A549 (cell line): ENCODE measurements around the gene FAM110D.

Source experiments
- CBX2 ChIP-seq: fragments of 200-600 bp; sonication (generic); IDR thresholded peaks from 2 replicates; pipeline ENCODE4 v1.6.1; 2016; ENCODE audit warnings: low read depth, mild to moderate bottlenecking, borderline replicate concordance
- CHD4 ChIP-seq: fragments of 200-600 bp; sonication (generic); IDR thresholded peaks from 2 replicates; pipeline ENCODE4 v1.6.1; 2016; ENCODE audit warnings: antibody characterized with exemption, mild to moderate bottlenecking, borderline replicate concordance
- CTCF ChIP-seq: fragments of >200 bp; sonication (Bioruptor Twin); formaldehyde crosslinking; IDR thresholded peaks from 3 replicates; pipeline ENCODE4 v1.5.1; 2016
- HES2 ChIP-seq: fragments of >200 bp; sonication (Bioruptor Twin); formaldehyde crosslinking; IDR thresholded peaks from 2 replicates; pipeline ENCODE4 v1.6.1; 2016
- KDM1A ChIP-seq: fragments of 200-600 bp; sonication (generic); IDR thresholded peaks from 2 replicates; pipeline ENCODE4 v1.6.1; 2016; ENCODE audit warnings: low read depth, mild to moderate bottlenecking
- MAZ ChIP-seq: fragments of 150-350 bp; IDR thresholded peaks from 2 replicates; pipeline ENCODE4 v1.6.1; 2014; ENCODE audit warnings: antibody characterized with exemption, low read depth, low read length, borderline replicate concordance
- MYC ChIP-seq: IDR thresholded peaks from 2 replicates; pipeline ENCODE4 v1.6.1; 2012; ENCODE audit warnings: mild to moderate bottlenecking, inconsistent platforms, low read length, improper control_type of control experiment, borderline replicate concordance
- NR3C1 ChIP-seq: fragments of >200 bp; sonication (Bioruptor Twin); formaldehyde crosslinking; IDR thresholded peaks from 3 replicates; pipeline ENCODE4 v1.6.1; 2017
- POLR2A ChIP-seq: IDR thresholded peaks from 2 replicates; pipeline ENCODE4 v1.6.1; 2012; ENCODE audit warnings: mild to moderate bottlenecking, low read length
- TP53 ChIP-seq: fragments of 250-450 bp; sonication (Bioruptor Pico); IDR thresholded peaks from 2 replicates; pipeline ENCODE4 v1.5.0; 2021; ENCODE audit warnings: mild to moderate bottlenecking, moderate library complexity
- USF2 ChIP-seq: fragments of 450-650 bp; IDR thresholded peaks from 2 replicates; pipeline ENCODE4 v1.6.1; 2014; ENCODE audit warnings: antibody characterized with exemption
- TF ChIP-seq, protein P1 (sequence below): fragments of 200-600 bp; sonication (generic); IDR thresholded peaks from 2 replicates; pipeline ENCODE4 v1.6.1; 2016; ENCODE audit warnings: antibody characterized with exemption, mild to moderate bottlenecking, moderate library complexity

DNA sequence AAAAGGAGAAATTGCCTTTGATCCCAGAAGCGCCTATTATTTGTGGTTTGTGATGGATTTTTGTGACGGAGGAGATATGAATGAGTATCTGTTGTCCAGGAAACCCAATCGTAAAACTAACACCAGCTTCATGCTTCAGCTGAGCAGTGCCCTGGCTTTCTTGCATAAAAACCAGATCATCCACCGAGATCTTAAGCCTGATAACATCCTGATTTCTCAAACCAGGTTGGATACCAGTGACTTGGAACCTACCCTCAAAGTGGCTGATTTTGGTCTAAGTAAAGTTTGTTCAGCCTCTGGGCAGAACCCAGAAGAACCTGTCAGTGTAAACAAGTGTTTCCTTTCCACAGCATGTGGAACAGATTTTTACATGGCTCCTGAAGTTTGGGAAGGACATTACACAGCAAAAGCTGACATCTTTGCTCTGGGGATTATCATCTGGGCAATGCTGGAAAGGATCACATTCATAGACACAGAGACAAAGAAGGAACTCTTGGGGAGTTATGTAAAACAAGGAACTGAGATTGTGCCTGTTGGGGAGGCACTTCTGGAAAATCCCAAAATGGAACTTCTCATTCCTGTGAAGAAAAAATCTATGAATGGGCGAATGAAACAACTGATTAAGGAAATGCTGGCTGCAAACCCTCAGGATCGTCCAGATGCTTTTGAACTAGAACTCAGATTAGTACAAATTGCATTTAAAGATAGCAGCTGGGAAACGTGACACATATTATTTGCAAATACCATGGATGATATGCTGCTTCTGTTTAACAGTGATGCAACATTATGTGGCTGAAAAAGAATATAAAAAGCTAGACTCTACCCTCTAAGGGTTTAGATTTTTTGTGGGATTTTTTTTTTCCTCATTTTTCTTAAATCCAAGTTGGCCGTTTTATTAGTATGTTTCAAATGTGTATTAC, 36.8 kb upstream of the FAM110D start:
- TF ChIP-seq KDM1A, result no peak
- TF ChIP-seq MYC, result no peak
- no peak for TF ChIP-seq POLR2A
- TF ChIP-seq CTCF, result no peak
- no peak for TF ChIP-seq CHD4
- TF ChIP-seq HES2, result no peak
- TF ChIP-seq CBX2, result no peak
- TF ChIP-seq TP53 (CRISPR knock-in tag), result no peak
- TF ChIP-seq NR3C1, result no peak
- TF ChIP-seq, protein P1, sequence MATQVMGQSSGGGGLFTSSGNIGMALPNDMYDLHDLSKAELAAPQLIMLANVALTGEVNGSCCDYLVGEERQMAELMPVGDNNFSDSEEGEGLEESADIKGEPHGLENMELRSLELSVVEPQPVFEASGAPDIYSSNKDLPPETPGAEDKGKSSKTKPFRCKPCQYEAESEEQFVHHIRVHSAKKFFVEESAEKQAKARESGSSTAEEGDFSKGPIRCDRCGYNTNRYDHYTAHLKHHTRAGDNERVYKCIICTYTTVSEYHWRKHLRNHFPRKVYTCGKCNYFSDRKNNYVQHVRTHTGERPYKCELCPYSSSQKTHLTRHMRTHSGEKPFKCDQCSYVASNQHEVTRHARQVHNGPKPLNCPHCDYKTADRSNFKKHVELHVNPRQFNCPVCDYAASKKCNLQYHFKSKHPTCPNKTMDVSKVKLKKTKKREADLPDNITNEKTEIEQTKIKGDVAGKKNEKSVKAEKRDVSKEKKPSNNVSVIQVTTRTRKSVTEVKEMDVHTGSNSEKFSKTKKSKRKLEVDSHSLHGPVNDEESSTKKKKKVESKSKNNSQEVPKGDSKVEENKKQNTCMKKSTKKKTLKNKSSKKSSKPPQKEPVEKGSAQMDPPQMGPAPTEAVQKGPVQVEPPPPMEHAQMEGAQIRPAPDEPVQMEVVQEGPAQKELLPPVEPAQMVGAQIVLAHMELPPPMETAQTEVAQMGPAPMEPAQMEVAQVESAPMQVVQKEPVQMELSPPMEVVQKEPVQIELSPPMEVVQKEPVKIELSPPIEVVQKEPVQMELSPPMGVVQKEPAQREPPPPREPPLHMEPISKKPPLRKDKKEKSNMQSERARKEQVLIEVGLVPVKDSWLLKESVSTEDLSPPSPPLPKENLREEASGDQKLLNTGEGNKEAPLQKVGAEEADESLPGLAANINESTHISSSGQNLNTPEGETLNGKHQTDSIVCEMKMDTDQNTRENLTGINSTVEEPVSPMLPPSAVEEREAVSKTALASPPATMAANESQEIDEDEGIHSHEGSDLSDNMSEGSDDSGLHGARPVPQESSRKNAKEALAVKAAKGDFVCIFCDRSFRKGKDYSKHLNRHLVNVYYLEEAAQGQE, result no peak
- no peak for TF ChIP-seq MAZ
- TF ChIP-seq USF2, result no peak
